CD14-positive monocyte (primary cell): ENCODE data around the gene PIGH. TPM values are rescaled to one million over a fixed set of nuclear protein-coding genes. Genes with fewer than 3 reads are reported as not detected.
"Not testable (repeated sequence)": the region's sequence is repeated elsewhere in the genome, so short reads cannot be mapped to it uniquely, and the experiment has no call there.

ENCODE experiments used
- DNase-seq, 3 donors: peaks; one replicate each; pipeline ENCODE4 v3.0.0-alpha.2; 2011 to 2022
- H2AFZ ChIP-seq: 2 replicates; pipeline ENCODE4 v1.6.0; 2012; ENCODE audit warnings: mild to moderate bottlenecking, low read depth, low read length, inconsistent platforms; ENCODE audit not compliant: insufficient read depth, poor library complexity, severe bottlenecking
- H3K27ac ChIP-seq, 2 donors: 1 replicate in 1 of 2; 2 replicates in 1 of 2; pipeline ENCODE4 v1.5.1; 2012 to 2013; ENCODE audit warnings: low read length in 2 of 2, control low read depth in 1 of 2, inconsistent platforms in 1 of 2, low read depth in 1 of 2, mild to moderate bottlenecking in 1 of 2
- H3K27me3 ChIP-seq, 2 donors: one replicate each; pipeline versions ENCODE4 v1.6.0 to v1.6.1; 2011 to 2013; ENCODE audit warnings: low read length in 2 of 2; ENCODE audit not compliant: control insufficient read depth in 2 of 2, insufficient read depth in 2 of 2
- H3K36me3 ChIP-seq, 2 donors: replicated peaks in 1 of 2; 1 replicate in 1 of 2; 2 replicates in 1 of 2; pipeline versions ENCODE4 v1.5.1 to v1.6.1; 2012 to 2013; ENCODE audit warnings: low read length in 2 of 2, control low read depth in 1 of 2, inconsistent platforms in 1 of 2, mild to moderate bottlenecking in 1 of 2; ENCODE audit not compliant: insufficient read depth in 2 of 2, control insufficient read depth in 1 of 2
- H3K4me1 ChIP-seq, 2 donors: 1 replicate in 1 of 2; 2 replicates in 1 of 2; pipeline versions ENCODE4 v1.5.1 to v1.6.1; 2012 to 2013; ENCODE audit warnings: low read length in 2 of 2, control low read depth in 1 of 2, inconsistent platforms in 1 of 2, mild to moderate bottlenecking in 1 of 2, moderate library complexity in 1 of 2; ENCODE audit not compliant: insufficient read depth in 2 of 2, control insufficient read depth in 1 of 2
- H3K4me2 ChIP-seq: replicated peaks from 2 replicates; pipeline ENCODE3; 2012; ENCODE audit warnings: low read length, moderate library complexity, mild to moderate bottlenecking; ENCODE audit not compliant: poor library complexity, severe bottlenecking; ENCODE audit errors: extremely low read depth
- H3K4me3 ChIP-seq, 3 experiments: fragments of 200-600 bp in 1 of 3; sonication (generic) in 1 of 3; replicated peaks in 1 of 3; 1 replicate in 2 of 3; 2 replicates in 1 of 3; pipeline ENCODE4 v1.5.1; 2011 to 2013; ENCODE audit warnings: low read length in 3 of 3, mild to moderate bottlenecking in 3 of 3, control low read depth in 2 of 3, low read depth in 2 of 3, inconsistent platforms in 1 of 3, moderate library complexity in 1 of 3
- H3K79me2 ChIP-seq: 2 replicates; pipeline ENCODE4 v1.6.0; 2012; ENCODE audit warnings: mild to moderate bottlenecking, control low read depth, inconsistent platforms, low read length, moderate library complexity; ENCODE audit not compliant: insufficient read depth
- H3K9ac ChIP-seq: 2 replicates; pipeline ENCODE4 v1.6.0; 2017; ENCODE audit warnings: low read length, mild to moderate bottlenecking; ENCODE audit not compliant: insufficient read depth, poor library complexity, severe bottlenecking
- H3K9me3 ChIP-seq, 2 donors: replicated peaks in 1 of 2; 1 replicate in 1 of 2; 2 replicates in 1 of 2; pipeline versions ENCODE4 v1.5.1 to v1.6.1; 2012 to 2013; ENCODE audit warnings: low read length in 2 of 2, control low read depth in 1 of 2; ENCODE audit not compliant: control insufficient read depth in 1 of 2, insufficient read depth in 1 of 2
- H4K20me1 ChIP-seq: 2 replicates; pipeline ENCODE4 v1.6.0; 2012; ENCODE audit warnings: mild to moderate bottlenecking, low read length, control low read depth, moderate library complexity; ENCODE audit not compliant: insufficient read depth
- H3K27ac Mint-ChIP-seq, 7 donors: one replicate each; pipeline ENCODE4 v1.8.0; 2020; ENCODE audit warnings: mild to moderate bottlenecking in 7 of 7, mixed read lengths in 7 of 7, moderate library complexity in 6 of 7, inconsistent platforms in 2 of 7
- H3K27me3 Mint-ChIP-seq, 3 donors: one replicate each; pipeline ENCODE4 v1.8.0; 2021 to 2022; ENCODE audit warnings: low read depth in 3 of 3, mild to moderate bottlenecking in 3 of 3, mixed read lengths in 3 of 3, moderate library complexity in 3 of 3, inconsistent platforms in 1 of 3
- H3K36me3 Mint-ChIP-seq, 2 donors: one replicate each; pipeline ENCODE4 v1.8.0; 2020; ENCODE audit warnings: mixed read lengths in 2 of 2, inconsistent platforms in 1 of 2, mild to moderate bottlenecking in 1 of 2
- H3K4me1 Mint-ChIP-seq: one replicate; pipeline ENCODE4 v1.8.0; 2020; ENCODE audit warnings: mild to moderate bottlenecking, mixed read lengths
- H3K4me3 Mint-ChIP-seq, 2 donors: one replicate each; pipeline ENCODE4 v1.8.0; 2020; ENCODE audit warnings: mild to moderate bottlenecking in 2 of 2, mixed read lengths in 2 of 2, moderate library complexity in 1 of 2
- H3K9me3 Mint-ChIP-seq, 7 donors: one replicate each; pipeline ENCODE4 v1.8.0; 2020 to 2022; ENCODE audit warnings: mixed read lengths in 7 of 7, mild to moderate bottlenecking in 6 of 7, moderate library complexity in 6 of 7, inconsistent platforms in 2 of 7
- CTCF ChIP-seq: fragments of 200-600 bp; IDR thresholded peaks from one replicate; pipeline ENCODE4 v1.8.0; 2022; ENCODE audit warnings: antibody characterized with exemption, mild to moderate bottlenecking
- WGBS: methylation state at CpG from one replicate; pipeline ENCODE4 v1.1.5; 2013; ENCODE audit warnings: missing lambda C conversion rate; ENCODE audit not compliant: insufficient coverage; 5-methylcytosine and 5-hydroxymethylcytosine counted together
- intact Hi-C, 2 donors: fragments of 100-400 bp; cut with micrococcal nuclease; formaldehyde crosslinking; loops; one replicate each; pipeline versions ENCODE4 v1.15.0 to v1.15.1; 2023
- polyA plus RNA-seq, 3 donors: library from polyadenylated mRNA; depleted of rRNA in 1 of 3; unstranded in 2 of 3; stranded (reverse) in 1 of 3; fragments of 300-500 nt in 2 of 3; fragments of >200 nt in 1 of 3; fragmentation: Illumina TruSeq in 2 of 3; gene quantifications; 1 replicate in 2 of 3; 2 replicates in 1 of 3; pipeline ENCODE4 v1.2.3, GENCODE V29; 2012 to 2021

The PIGH gene
- polyA plus RNA-seq, 3 donors, result 14.6 to 35.5 (median 18.0) TPM

GRCh38 chr14:67544590-67544989 is 55.5 kb downstream of the PIGH start:
- no peak overlapping the region for H3K4me3 Mint-ChIP-seq
- no peak overlapping the region for H3K27ac ChIP-seq
- intact Hi-C loops, result no loop called here
- H3K27me3 Mint-ChIP-seq, result peaks cover 34 to 53% (median 34%) of the 10 kb centered on the region in 3 donors
- H3K4me1 ChIP-seq, result peaks cover 0 to 5% of the 10 kb centered on the region in 2 donors
- peaks cover 41 to 49% of the 10 kb centered on the region in 2 donors for H3K27me3 ChIP-seq
- no peak overlapping the region for H3K27ac Mint-ChIP-seq
- H3K9me3 ChIP-seq, result no peaks in the 10 kb centered on the region
- no peak overlapping the region for H3K9ac ChIP-seq
- no CpG with 5 or more reads among the region's 1 CpG for WGBS
- peaks cover 0 to 6% (median 3%) of the 10 kb centered on the region in 7 donors for H3K9me3 Mint-ChIP-seq
- no peaks in the 10 kb centered on the region for H4K20me1 ChIP-seq
- H3K36me3 ChIP-seq, result no peaks in the 10 kb centered on the region
- H3K36me3 Mint-ChIP-seq, result no peaks in the 10 kb centered on the region
- H3K4me2 ChIP-seq, result no peak overlapping the region
- H3K4me1 Mint-ChIP-seq, result peaks cover 10% of the 10 kb centered on the region
- H3K79me2 ChIP-seq, result no peaks in the 10 kb centered on the region
- no peak overlapping the region for H2AFZ ChIP-seq
- no peak for TF ChIP-seq CTCF
- no peak for DNase-seq
- no peak overlapping the region for H3K4me3 ChIP-seq

GRCh38 chr14:67542620-67543019 is 57.4 kb downstream of the PIGH start:
- Mint-ChIP-seq H3K4me3 (peak overlapping the region in 1 of 2 donors; percentile 58), H3K4me1 (peaks cover 15% of the 10 kb centered on the region), H3K27me3 (peaks cover 38 to 58% (median 43%) of the 10 kb centered on the region in 3 donors)
- H4K20me1 ChIP-seq, H3K4me2 ChIP-seq, intact Hi-C loops, H3K79me2 ChIP-seq, H3K9ac ChIP-seq, DNase-seq, H3K4me1 ChIP-seq, H3K36me3 ChIP-seq, H3K9me3 ChIP-seq, H3K27ac Mint-ChIP-seq, H3K27ac ChIP-seq, H3K4me3 ChIP-seq, H3K36me3 Mint-ChIP-seq, H2AFZ ChIP-seq, H3K9me3 Mint-ChIP-seq: not testable (repeated sequence)
- WGBS, result 89% methylated on average over 11 of the region's 13 CpGs
- H3K27me3 ChIP-seq, result peaks cover 44 to 55% of the 10 kb centered on the region in 2 donors
